Transverse colon (tissue), 4 donors: ENCODE results near the gene LOXL1. TPM values are rescaled to one million over a fixed set of nuclear protein-coding genes. Genes with fewer than 3 reads are reported as not detected.

Source experiments
- DNase-seq: peaks from one replicate; pipeline ENCODE4 v3.0.0-alpha.2; 2019
- H3K27ac ChIP-seq, 4 donors: fragments of 200-600 bp; sonication (generic); 2 replicates each; pipeline ENCODE4 v1.5.1; 2016 to 2018; ENCODE audit warnings: inconsistent platforms in 4 of 4
- H3K27me3 ChIP-seq: fragments of 200-600 bp; sonication (generic); 2 replicates; pipeline ENCODE4 v1.5.1; 2017; ENCODE audit warnings: inconsistent platforms
- H3K36me3 ChIP-seq, 4 donors: fragments of 200-600 bp; sonication (generic); 2 replicates each; pipeline ENCODE4 v1.5.1; 2017 to 2019; ENCODE audit warnings: inconsistent platforms in 4 of 4
- H3K4me1 ChIP-seq, 4 donors: fragments of 200-600 bp; sonication (generic); 2 replicates each; pipeline ENCODE4 v1.5.1; 2017 to 2020; ENCODE audit warnings: inconsistent platforms in 4 of 4
- H3K4me3 ChIP-seq, 4 donors: fragments of 200-600 bp; sonication (generic); 1 replicate in 1 of 4; 2 replicates in 3 of 4; pipeline versions ENCODE4 v1.5.1 to v1.6.1; 2017 to 2019; ENCODE audit warnings: inconsistent platforms in 4 of 4
- H3K9me3 ChIP-seq, 2 donors: fragments of 200-600 bp; sonication (generic); 2 replicates each; pipeline ENCODE4 v1.5.1; 2017 to 2019; ENCODE audit warnings: inconsistent platforms in 2 of 2
- CTCF ChIP-seq, 5 experiments: fragments of 200-600 bp in 3 of 5; fragments of 450-650 bp in 2 of 5; sonication (generic) in 3 of 5; IDR thresholded peaks; 1 replicate in 2 of 5; 2 replicates in 3 of 5; pipeline ENCODE4 v1.5.1; 2016 to 2017; ENCODE audit warnings: antibody characterized with exemption in 5 of 5, inconsistent platforms in 3 of 5, mild to moderate bottlenecking in 2 of 5, moderate library complexity in 1 of 5
- EP300 ChIP-seq: sonication (generic); formaldehyde crosslinking; IDR thresholded peaks from one replicate; pipeline ENCODE4 v1.6.1; 2017; ENCODE audit warnings: antibody characterized with exemption, low read depth
- POLR2A ChIP-seq: fragments of 450-650 bp; IDR thresholded peaks from one replicate; pipeline ENCODE4 v1.6.1; 2016; ENCODE audit warnings: antibody characterized with exemption, mild to moderate bottlenecking, moderate library complexity
- POLR2AphosphoS5 ChIP-seq, 3 donors: sonication (generic); formaldehyde crosslinking; IDR thresholded peaks; one replicate each; pipeline ENCODE4 v1.6.1; 2016; ENCODE audit warnings: antibody characterized with exemption in 3 of 3
- WGBS, 2 donors: methylation state at CpG; one replicate each; pipeline ENCODE4 v1.1.5; 2018; ENCODE audit warnings: low coverage in 1 of 2; 5-methylcytosine and 5-hydroxymethylcytosine counted together
- in situ Hi-C, 4 donors: fragments of 200-750 bp; cut with MboI; loops; one replicate each; pipeline versions ENCODE4 v1.15.0 to v1.15.1; 2017; ENCODE audit warnings: low sequenced_read_pairs in 3 of 4, low pct_ligation_motif_present in 1 of 4, low pct_unique_long_range_greater_than_20kb in 1 of 4
- intact Hi-C: fragments of 100-400 bp; cut with DNase I; formaldehyde crosslinking; loops from one replicate; pipeline ENCODE4 v1.15.1; 2023; ENCODE audit warnings: low total_unique reads
- total RNA-seq, 4 donors: library from RNA; depleted of rRNA; stranded (reverse); fragments of >200 nt; gene quantifications; one replicate each; pipeline ENCODE4 v1.1.0, GENCODE V29; 2016

Gene LOXL1
- total RNA-seq, 4 donors from 2014 or later: 1.8 to 6.8 (median 1.9) TPM; not detected in 1

- WGBS, 2 donors: 9% methylated on average over 11 of the region's 11 CpGs; no CpG with 5 or more reads in 1 of the 2 donors
- H3K27me3 ChIP-seq: peaks cover 5% of the 10 kb centered on the region
- H3K36me3 ChIP-seq: no peaks in the 10 kb centered on the region
- no peaks in the 10 kb centered on the region for H3K9me3 ChIP-seq
- peak overlapping the region in 2 of 4 donors; percentile 29 to 59 for H3K27ac ChIP-seq
- peak overlapping the region in 1 of 4 donors; percentile 26 for H3K4me3 ChIP-seq
- in situ Hi-C loops (loop anchor here in 1 of 4 donors (10.0 to 25.0 kb wide), 2 partner anchors 60 to 348 kb away; no protein-coding TSS in a partner anchor), intact Hi-C loops (loop anchor here (2.0 kb wide), 1 partner anchor 14 kb away; no protein-coding TSS in a partner anchor)
- TF ChIP-seq POLR2A (no peak), CTCF (IDR thresholded peaks at IDR 0.05) (peak; percentile 88 to 95 (median 93)), POLR2AphosphoS5 (IDR thresholded peaks at IDR 0.05) (no peak)
- H3K4me1 ChIP-seq: peaks cover 0 to 15% (median 7%) of the 10 kb centered on the region in 4 donors
- DNase-seq: peak; percentile 86
These were observed 38.5 kb downstream of the LOXL1 start for GRCh38 chr15:73964736-73965093.

- intact Hi-C loops: loop anchor here (2.0 kb wide), 1 partner anchor 14 kb away; no protein-coding TSS in a partner anchor
- peak overlapping the region in 1 of 4 donors; percentile 26 for H3K4me3 ChIP-seq
These were observed 39.0 kb downstream of the LOXL1 start for GRCh38 chr15:73965094-73965757.

GRCh38 chr15:73965758-73966113 is 39.5 kb downstream of the LOXL1 start:
- TF ChIP-seq POLR2AphosphoS5 (IDR thresholded peaks at IDR 0.05): no peak
- no peak for TF ChIP-seq POLR2A
- TF ChIP-seq CTCF (IDR thresholded peaks at IDR 0.05): no peak
- TF ChIP-seq EP300: no peak
- Histone ChIP-seq H3K9me3 (no peaks in the 10 kb centered on the region), H3K27me3 (peaks cover 5% of the 10 kb centered on the region), H3K4me1 (peaks cover 0 to 15% (median 7%) of the 10 kb centered on the region in 4 donors), H3K4me3 (no peak overlapping the region), H3K27ac (peak overlapping the region in 1 of 4 donors; percentile 22), H3K36me3 (no peaks in the 10 kb centered on the region)
- DNase-seq: no peak
- WGBS, 2 donors: 21 to 26% methylated on average over 2 of the region's 2 CpGs
- in situ Hi-C loops: loop anchor here in 1 of 4 donors (10.0 to 25.0 kb wide), 2 partner anchors 59 to 347 kb away; no protein-coding TSS in a partner anchor
- intact Hi-C loops: loop anchor here (2.0 kb wide), 1 partner anchor 15 kb away; no protein-coding TSS in a partner anchor

More at GRCh38 chr15:73965094-73965757, 39.0 kb downstream of the LOXL1 start:
- TF ChIP-seq CTCF (IDR thresholded peaks at IDR 0.05): peak in 1 of 5 experiments; percentile 10
- no peak for TF ChIP-seq POLR2A
- in situ Hi-C loops: loop anchor here in 1 of 4 donors (10.0 to 25.0 kb wide), 2 partner anchors 60 to 347 kb away; no protein-coding TSS in a partner anchor
- Histone ChIP-seq H3K4me1 (peaks cover 0 to 15% (median 7%) of the 10 kb centered on the region in 4 donors), H3K27me3 (peaks cover 5% of the 10 kb centered on the region), H3K27ac (peak overlapping the region in 2 of 4 donors; percentile 29 to 59), H3K36me3 (no peaks in the 10 kb centered on the region), H3K9me3 (no peaks in the 10 kb centered on the region)
- no peak for DNase-seq
- WGBS, 2 donors: 24 to 36% methylated on average over 7 to 13 of the region's 13 CpGs

DNA sequence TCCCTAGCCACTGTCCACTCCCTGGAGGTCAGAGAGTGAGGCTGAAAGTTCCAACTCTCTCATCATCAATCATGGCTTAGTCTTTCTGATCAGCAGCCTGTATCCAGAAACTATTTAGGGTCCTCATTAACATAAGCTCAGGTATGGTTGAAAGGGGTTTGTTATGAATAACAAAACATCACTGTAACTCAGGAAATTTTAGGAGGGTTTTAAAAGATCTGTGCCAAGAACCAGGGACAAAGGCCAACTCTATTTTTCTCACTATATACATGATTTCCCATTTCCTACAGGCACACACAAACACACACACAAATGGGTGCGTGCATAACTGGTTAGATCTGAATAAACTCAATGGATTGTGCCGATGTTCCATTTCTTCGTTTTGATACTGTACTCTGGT is 42.2 kb downstream of the LOXL1 start:
- intact Hi-C loops (no loop called here), in situ Hi-C loops (loop anchor here in 1 of 4 donors (10.0 to 25.0 kb wide), 2 partner anchors 56 to 344 kb away; no protein-coding TSS in a partner anchor)
- WGBS, 2 donors: 86 to 94% methylated on average over 3 of the region's 3 CpGs
- no peaks in the 10 kb centered on the region for H3K9me3 ChIP-seq
- peaks cover 3 to 22% (median 9%) of the 10 kb centered on the region in 4 donors for H3K4me1 ChIP-seq
- H3K4me3 ChIP-seq: no peak overlapping the region
- H3K36me3 ChIP-seq: no peaks in the 10 kb centered on the region
- H3K27me3 ChIP-seq: peaks cover under 1% of the 10 kb centered on the region
- DNase-seq: no peak
- TF ChIP-seq CTCF (IDR thresholded peaks at IDR 0.05) (no peak), EP300 (no peak), POLR2A (no peak), POLR2AphosphoS5 (IDR thresholded peaks at IDR 0.05) (no peak)
- H3K27ac ChIP-seq: no peak overlapping the region
